MV-4-11 (cell line): ENCODE measurements around the gene CHN2.
"Not testable (repeated sequence)": the region's sequence is repeated elsewhere in the genome, so short reads cannot be mapped to it uniquely, and the experiment has no call there.

ENCODE experiments used
- DNase-seq: peaks from one replicate; lab custom pipeline; 2025; lab: John Stamatoyannopoulos, UW

Gene CHN2

GRCh38 chr7:29189743-29190201 lies 4.8 kb upstream of the CHN2 start:
- DNase-seq: peak; percentile 2

DNA sequence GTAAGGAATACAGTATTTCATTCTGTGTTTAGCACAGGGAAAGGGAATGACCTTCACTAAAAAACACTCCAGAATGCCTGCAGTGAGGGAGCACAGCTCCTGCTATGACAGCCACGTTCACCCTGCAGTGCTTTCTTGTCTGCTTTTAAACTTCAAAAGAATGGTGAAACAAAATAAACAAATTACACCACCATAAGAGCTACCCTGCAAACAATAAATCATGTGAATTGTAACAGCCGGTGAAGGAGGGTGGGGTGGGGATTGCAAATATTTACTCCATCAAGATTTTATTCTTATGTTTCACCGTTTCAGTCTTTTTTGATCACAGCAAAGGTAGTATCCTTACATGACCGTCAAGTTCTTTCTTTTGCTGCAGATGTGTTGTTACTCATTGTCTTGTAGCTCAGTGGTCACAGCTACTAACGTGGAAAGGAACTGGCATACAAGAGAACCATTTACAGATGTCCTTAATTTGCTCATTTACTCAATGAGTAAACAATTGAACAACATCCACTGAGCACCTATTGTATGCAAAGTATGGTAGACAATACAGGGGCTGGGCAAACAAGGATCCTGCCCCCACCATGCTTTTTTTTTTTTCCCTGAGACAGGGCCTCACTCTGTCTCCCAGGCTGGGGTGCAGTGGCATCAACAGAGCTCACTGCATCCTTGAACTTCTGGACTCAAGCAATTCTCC lies 4.1 kb upstream of the CHN2 start:
- no peak for DNase-seq

- DNase-seq: no peak
These were observed 2.3 kb upstream of the CHN2 start for GRCh38 chr7:29192323-29192722.

- no peak for DNase-seq
These were observed 1.8 kb upstream of the CHN2 start for GRCh38 chr7:29192811-29193210.

- DNase-seq: no peak
These were observed 1.0 kb upstream of the CHN2 start for GRCh38 chr7:29193316-29194205.

DNA sequence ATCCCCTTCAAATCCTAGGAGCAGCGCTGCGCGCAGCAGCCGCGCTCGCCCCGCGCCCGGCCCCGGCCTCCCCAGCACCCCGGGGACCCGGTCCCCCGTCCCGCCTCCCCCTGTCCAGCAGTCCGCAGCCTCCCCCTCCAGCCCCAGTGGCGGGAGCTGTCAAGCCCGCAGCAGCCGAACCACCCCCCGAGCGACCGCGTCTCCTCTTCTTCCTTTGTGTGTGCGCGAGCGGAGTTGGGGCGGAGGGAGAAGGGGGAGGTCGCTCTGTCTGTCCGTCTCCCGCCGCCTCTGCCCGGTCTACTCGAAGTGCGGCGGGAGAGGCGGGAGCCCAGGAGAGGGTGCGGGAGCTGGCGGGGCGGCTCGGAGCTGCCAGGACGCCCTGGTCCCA lies 375 bp upstream of the CHN2 start:
- no peak for DNase-seq

- DNase-seq: peak; percentile 49
These were observed 1.6 kb downstream of the CHN2 start for GRCh38 chr7:29196191-29196590.

GRCh38 chr7:29196971-29197595 lies 2.5 kb downstream of the CHN2 start:
- no peak for DNase-seq

DNA sequence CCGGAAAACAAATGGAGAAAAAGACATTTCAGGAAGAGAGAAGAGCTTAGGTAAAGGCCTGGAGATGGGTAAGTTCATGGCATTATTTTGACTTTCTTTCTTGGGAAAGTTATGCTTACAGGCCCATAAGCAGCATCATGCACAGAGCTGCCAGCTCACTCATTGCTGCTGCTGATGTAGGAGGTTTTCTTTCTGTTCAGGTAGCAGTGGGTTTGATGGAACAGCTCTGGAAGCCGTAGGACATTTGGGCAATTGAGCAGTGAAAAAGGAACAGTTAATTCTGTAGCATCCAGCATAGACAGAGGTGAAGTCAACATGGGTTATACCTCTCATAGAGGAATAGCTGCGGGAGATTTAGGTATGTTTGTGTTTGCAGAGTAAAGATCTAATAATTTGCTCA lies 3.3 kb downstream of the CHN2 start:
- no peak for DNase-seq

DNA sequence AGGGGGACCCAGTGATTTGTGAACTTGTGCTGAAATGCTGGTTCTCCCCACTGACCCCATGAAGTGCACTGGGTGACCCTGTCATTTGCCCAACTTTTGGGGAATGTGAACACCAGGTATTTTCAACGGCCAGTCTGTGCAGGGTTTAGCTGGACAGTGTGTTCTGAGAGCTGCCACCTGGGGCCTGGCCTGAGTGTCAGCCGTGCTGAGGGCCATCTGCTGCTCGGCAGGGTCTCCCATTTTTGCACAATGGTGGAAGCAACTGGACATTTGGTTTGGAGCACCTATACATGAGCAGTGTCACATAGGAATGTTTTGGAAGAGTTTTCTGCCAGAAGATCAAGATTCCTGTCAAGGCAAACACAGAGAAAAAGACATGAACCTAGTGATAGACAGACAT lies 5.2 kb downstream of the CHN2 start:
- no peak for DNase-seq

- DNase-seq: peak; percentile 98
These were observed 8.1 kb downstream of the CHN2 start for GRCh38 chr7:29202651-29203069.

DNA sequence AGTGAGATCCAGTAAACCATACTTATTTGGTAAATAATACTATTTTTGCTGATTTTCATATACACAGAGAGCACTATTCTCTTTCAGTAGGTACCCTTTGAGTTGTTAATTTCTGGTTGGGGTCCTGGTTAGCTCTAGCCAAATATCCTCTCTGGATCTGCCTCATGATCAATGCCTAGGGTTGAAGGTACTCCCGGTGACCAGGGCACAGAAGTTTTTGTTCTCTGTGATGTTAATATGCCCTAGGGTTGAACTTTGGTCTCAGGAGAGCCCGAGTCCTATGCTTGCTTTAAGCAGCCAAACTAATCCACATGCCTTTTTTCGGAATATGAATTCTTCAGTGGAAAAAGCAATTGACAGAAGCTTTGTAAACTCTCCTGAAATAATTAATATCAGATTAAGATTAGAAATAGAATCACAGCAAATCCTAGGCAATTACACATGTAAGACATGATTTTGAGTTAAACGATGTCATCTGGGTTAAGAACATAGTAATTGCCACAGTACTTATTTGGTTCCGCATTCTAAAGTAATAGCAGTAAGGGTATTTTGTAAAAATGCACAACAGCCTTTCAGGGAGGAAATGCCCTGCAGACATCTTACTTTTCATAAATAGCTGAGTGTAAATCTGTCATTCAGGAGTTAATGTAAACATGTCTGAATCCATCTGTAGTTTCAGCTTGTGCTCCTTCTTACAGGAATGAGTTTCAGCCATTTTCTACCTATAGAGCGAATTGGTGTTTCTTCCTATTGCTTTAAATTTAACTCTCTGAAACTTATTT lies 10.1 kb downstream of the CHN2 start:
- DNase-seq: peak; percentile 48

GRCh38 chr7:29207162-29207801 lies 12.7 kb downstream of the CHN2 start:
- peak; percentile 43 for DNase-seq

DNA sequence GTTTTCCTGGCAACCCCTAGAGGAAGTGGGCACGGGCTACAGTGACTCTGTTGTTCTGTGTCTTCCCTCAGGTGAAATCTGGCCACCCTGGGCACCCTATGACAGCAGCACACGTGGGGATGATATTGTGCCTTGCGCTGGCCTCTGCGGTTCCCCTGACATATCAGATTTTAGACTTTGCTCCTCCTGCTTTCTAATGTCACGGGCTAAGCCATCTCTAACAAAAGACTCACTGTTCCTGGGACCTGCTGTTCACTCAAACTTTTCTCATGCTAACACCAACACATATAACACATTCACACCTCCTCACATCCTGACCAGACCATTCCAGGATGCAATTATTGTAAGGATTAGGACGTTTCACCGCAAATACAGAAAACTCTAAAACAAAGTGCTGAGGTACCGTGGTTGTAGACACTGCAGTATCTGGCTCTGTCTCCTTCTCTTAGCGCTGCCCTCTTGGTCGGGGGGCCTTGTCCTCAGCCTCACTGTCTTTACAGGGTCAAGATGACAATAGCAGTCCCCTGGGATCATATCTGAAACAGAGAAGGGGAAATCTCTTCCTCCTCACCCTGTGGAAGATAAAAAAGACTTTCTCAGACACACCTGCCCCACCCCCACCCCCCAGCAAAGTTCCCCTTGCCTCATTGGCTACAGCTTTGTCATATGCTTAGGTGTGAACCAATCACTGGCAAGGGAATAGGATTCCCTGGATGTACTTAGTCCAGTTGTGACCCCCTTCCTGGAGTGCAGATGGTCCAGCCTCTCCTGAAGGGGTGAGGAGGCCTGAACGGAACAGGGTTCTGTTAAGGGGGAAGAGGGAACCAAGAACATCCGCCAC lies 14.1 kb downstream of the CHN2 start:
- no peak for DNase-seq

DNA sequence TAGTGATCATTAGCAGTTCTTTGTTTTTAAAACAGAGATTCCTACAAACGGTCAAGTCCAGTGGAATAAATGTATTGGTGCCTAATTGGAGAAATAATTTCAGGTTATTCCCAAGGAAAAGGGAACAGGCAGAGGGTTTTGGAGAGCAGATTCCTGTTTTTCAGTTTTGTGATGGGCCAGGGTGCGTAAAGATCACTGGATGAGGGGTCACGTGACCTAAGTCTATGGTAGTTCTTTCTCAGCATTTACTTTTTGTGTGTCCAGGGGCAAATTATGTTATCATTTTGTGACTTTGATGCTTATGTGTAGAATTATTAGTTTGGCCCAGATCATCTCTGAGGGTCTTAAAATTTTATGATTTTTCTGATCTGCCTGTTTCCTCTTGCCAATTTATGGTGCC lies 15.2 kb downstream of the CHN2 start:
- DNase-seq: no peak

GRCh38 chr7:29212736-29213135 lies 18.2 kb downstream of the CHN2 start:
- DNase-seq: not testable (repeated sequence)

- DNase-seq: no peak
These were observed 19.5 kb downstream of the CHN2 start for GRCh38 chr7:29214056-29214455.

DNA sequence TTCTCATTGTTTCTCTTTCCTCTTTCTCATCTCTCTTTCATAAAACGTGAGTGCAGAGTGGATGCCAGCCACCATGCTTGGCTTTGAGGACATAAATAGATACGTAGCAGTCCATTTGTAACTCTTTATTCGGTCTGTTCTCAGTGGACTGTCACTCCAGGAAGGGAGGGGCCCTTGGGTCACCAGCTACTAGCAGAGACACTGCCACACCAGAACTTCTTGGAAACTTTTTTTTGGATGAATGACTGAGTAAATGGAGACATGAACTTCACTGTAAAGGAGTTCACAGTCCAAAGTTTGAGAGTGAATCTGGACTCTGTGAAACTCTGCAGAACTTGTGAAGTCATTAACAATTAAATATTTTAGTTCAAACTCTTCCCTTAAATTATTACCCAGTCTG lies 20.2 kb downstream of the CHN2 start:
- DNase-seq: no peak

DNA sequence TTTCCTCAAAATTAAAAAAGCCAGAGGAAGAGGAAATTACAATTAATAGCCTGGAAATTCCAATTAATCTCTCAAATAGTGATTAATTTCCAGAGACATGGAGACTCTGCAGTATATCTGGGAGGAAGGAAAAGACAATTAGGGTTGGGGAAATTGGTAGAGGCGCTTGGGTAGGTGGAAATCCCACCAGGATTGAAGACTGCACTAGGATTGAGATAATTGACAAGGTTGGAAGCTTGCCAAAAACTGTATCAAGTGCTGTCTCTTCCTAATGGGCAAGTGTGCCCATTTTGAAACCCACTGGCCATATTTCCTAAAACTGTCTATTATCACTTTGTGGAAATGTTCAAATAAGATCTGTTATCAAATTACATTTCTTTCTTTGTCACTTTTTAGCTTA lies 21.6 kb downstream of the CHN2 start:
- no peak for DNase-seq

DNA sequence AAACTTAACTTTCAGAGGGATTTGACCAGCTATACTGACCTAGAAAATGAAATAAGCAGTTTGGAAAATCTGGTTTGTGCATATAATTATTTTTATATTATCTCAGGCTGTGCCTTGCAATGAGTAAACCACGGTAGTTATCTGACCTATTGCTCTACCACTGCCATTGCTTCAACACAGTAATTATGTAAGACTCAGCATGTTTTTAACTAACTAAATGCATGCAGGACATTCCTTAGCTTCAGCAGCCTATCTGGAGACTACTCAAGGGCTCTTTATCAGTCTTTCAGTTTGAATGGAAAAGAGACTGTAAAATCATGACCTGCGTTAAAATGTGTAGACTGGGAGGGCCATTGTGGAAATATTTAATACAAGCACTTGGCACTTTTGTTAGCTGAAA lies 22.5 kb downstream of the CHN2 start:
- no peak for DNase-seq

GRCh38 chr7:29224726-29225125 lies 30.2 kb downstream of the CHN2 start:
- DNase-seq: no peak
